Muscle layer of duodenum (tissue), 2 donors: ENCODE results near the gene PPT1.

Source experiments
- H3K27ac ChIP-seq: one replicate; pipeline ENCODE4 v1.7.0; 2013; ENCODE audit warnings: mild to moderate bottlenecking, low read length
- H3K27me3 ChIP-seq: one replicate; pipeline ENCODE4 v1.7.0; 2013; ENCODE audit warnings: low read depth, mild to moderate bottlenecking, control low read depth, low read length
- H3K36me3 ChIP-seq, 2 donors: one replicate each; pipeline ENCODE4 v1.7.0; 2013; ENCODE audit warnings: low read length in 2 of 2, control low read depth in 1 of 2, mild to moderate bottlenecking in 1 of 2; ENCODE audit not compliant: insufficient read depth in 2 of 2, control insufficient read depth in 1 of 2
- H3K4me1 ChIP-seq, 2 donors: one replicate each; pipeline ENCODE4 v1.7.0; 2013; ENCODE audit warnings: low read length in 2 of 2, mild to moderate bottlenecking in 2 of 2, control low read depth in 1 of 2, moderate library complexity in 1 of 2; ENCODE audit not compliant: insufficient read depth in 2 of 2, control insufficient read depth in 1 of 2
- H3K4me3 ChIP-seq, 2 donors: one replicate each; pipeline ENCODE4 v1.7.0; 2013; ENCODE audit warnings: low read length in 2 of 2, low read depth in 1 of 2, mild to moderate bottlenecking in 1 of 2
- H3K9me3 ChIP-seq, 2 donors: one replicate each; pipeline ENCODE4 v1.7.0; 2013; ENCODE audit warnings: low read length in 2 of 2, control low read depth in 1 of 2, mild to moderate bottlenecking in 1 of 2; ENCODE audit not compliant: control insufficient read depth in 1 of 2
- donor health status: healthy.

PPT1 gene

GRCh38 chr1:40096977-40097782 is at the start of gene PPT1:
Gene PPT1 (minus strand): TSS chr1:40097252. CDS start chr1:40097238, 14 bp downstream.
- H3K4me3 ChIP-seq: peak within 1 kb of the TSS; percentile 76 to 91
- no peak within 1 kb of the TSS for H3K27ac ChIP-seq
- no peaks in the 10 kb centered on the region for H3K9me3 ChIP-seq
- peaks cover 0 to 11% of the 10 kb centered on the region in 2 donors for H3K4me1 ChIP-seq
- H3K36me3 ChIP-seq: peaks cover under 1 to 1% of the 10 kb centered on the region in 2 donors
- no peaks in the 10 kb centered on the region for H3K27me3 ChIP-seq

- Histone ChIP-seq H3K9me3 (no peaks in the 10 kb centered on the region), H3K4me1 (no peaks in the 10 kb centered on the region), H3K27ac (no peak overlapping the region), H3K4me3 (no peak overlapping the region), H3K27me3 (no peaks in the 10 kb centered on the region), H3K36me3 (no peaks in the 10 kb centered on the region)
These were observed 47.0 kb upstream of the PPT1 start for GRCh38 chr1:40143891-40144575.

- Histone ChIP-seq H3K27ac (no peak overlapping the region), H3K36me3 (no peaks in the 10 kb centered on the region), H3K4me1 (no peaks in the 10 kb centered on the region), H3K4me3 (no peak overlapping the region), H3K27me3 (no peaks in the 10 kb centered on the region), H3K9me3 (no peaks in the 10 kb centered on the region)
These were observed 45.0 kb upstream of the PPT1 start for GRCh38 chr1:40141878-40142535.

- H3K4me1 ChIP-seq: no peaks in the 10 kb centered on the region
- no peaks in the 10 kb centered on the region for H3K36me3 ChIP-seq
- H3K27ac ChIP-seq: no peak overlapping the region
- no peak overlapping the region for H3K4me3 ChIP-seq
- H3K9me3 ChIP-seq: no peaks in the 10 kb centered on the region
- no peaks in the 10 kb centered on the region for H3K27me3 ChIP-seq
These were observed 43.3 kb upstream of the PPT1 start for GRCh38 chr1:40140211-40140973.

DNA sequence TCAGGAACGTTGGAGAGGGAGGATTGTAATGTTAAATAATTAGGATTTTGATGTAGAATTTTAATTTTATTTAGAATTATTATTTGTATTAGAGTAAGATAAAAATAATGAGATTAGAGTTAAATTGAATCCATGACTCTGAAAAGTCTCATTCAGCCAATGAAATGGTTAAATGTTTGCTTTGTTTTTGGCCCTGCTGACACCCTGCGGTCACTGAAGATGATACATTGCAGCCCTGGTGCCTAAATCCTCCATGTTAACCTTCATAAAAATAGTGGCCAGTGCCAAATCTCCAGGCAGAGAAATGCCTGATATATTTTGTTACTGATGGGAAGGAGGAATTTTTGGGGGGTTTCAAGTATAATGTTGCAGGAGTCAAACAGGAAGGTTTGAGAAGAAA is 36.8 kb upstream of the PPT1 start:
- Histone ChIP-seq H3K9me3 (peaks cover 0 to 4% of the 10 kb centered on the region in 2 donors), H3K4me1 (no peaks in the 10 kb centered on the region), H3K4me3 (no peak overlapping the region), H3K27me3 (peaks cover 4% of the 10 kb centered on the region), H3K36me3 (no peaks in the 10 kb centered on the region), H3K27ac (no peak overlapping the region)

DNA sequence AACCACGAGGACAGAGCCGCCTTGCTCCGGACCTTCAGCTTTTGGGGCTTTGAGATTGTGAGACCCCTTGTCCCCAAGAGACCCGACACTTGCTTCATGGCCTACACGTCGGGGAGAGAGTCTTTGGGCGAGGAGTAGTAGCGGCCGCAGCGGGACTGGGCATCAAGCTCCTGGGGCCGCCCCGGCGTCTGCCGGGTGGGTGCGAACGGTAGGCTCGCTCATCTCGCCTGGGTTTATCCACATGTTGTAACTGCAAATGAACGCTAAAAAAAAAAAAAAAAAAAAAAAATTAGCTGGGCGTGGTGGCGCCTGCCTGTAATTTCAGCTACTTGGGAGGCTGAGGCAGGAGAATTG is 36.2 kb upstream of the PPT1 start:
- Histone ChIP-seq H3K27ac (no peak overlapping the region), H3K4me1 (no peaks in the 10 kb centered on the region), H3K36me3 (no peaks in the 10 kb centered on the region), H3K9me3 (peaks cover 0 to 4% of the 10 kb centered on the region in 2 donors), H3K4me3 (no peak overlapping the region), H3K27me3 (peaks cover 4% of the 10 kb centered on the region)

- H3K9me3 ChIP-seq: peaks cover 0 to 4% of the 10 kb centered on the region in 2 donors
- H3K4me1 ChIP-seq: no peaks in the 10 kb centered on the region
- H3K27me3 ChIP-seq: peaks cover 4% of the 10 kb centered on the region
- H3K36me3 ChIP-seq: no peaks in the 10 kb centered on the region
- H3K27ac ChIP-seq: no peak overlapping the region
- peak overlapping the region in 1 of 2 donors; percentile 52 for H3K4me3 ChIP-seq
These were observed 35.6 kb upstream of the PPT1 start for GRCh38 chr1:40132383-40133311.

DNA sequence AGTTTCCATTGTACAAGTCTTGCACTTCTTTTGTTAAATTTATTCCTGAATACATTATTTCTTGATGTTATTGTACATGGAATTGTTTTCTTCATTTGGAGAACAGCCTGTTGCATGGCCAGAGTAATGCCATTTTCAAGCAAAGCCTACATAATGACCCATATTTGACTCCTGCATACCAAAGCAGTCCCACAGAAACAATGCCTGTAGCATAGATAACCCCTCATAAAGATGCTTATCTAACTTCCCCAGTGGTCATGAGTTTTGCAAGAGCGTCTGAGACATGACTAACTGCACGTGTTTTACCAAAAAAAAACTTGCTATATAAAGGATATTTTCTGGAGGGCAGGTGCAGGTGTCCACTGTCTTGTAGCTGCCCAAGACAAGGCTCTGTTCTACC is 33.8 kb upstream of the PPT1 start:
- Histone ChIP-seq H3K27me3 (peaks cover 4% of the 10 kb centered on the region), H3K36me3 (no peaks in the 10 kb centered on the region), H3K4me1 (no peaks in the 10 kb centered on the region), H3K4me3 (no peak overlapping the region), H3K27ac (no peak overlapping the region), H3K9me3 (peaks cover 0 to 4% of the 10 kb centered on the region in 2 donors)

DNA sequence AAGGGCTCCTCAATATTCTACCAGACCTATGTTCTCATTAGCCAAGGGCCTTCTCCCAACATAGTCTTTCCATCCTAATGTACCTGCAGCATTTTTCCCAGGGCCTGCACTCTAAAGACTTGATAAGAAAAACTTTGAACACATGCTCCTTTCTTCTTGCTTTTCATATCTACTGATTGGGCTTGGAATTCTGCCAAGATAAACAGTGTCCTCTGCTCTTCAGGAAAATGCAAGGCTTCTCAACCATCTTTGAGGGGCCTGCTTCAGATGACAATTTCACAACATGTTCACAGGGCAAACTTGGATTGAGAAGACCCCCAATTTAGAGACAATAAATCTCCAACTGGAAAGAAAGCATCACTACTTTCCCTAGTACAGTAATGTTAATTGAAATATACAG is 25.8 kb upstream of the PPT1 start:
- Histone ChIP-seq H3K27me3 (no peaks in the 10 kb centered on the region), H3K4me1 (no peaks in the 10 kb centered on the region), H3K9me3 (no peaks in the 10 kb centered on the region), H3K27ac (no peak overlapping the region), H3K4me3 (no peak overlapping the region), H3K36me3 (no peaks in the 10 kb centered on the region)

- Histone ChIP-seq H3K36me3 (no peaks in the 10 kb centered on the region), H3K9me3 (no peaks in the 10 kb centered on the region), H3K27ac (no peak overlapping the region), H3K27me3 (no peaks in the 10 kb centered on the region), H3K4me1 (no peaks in the 10 kb centered on the region), H3K4me3 (no peak overlapping the region)
These were observed 23.1 kb upstream of the PPT1 start for GRCh38 chr1:40120128-40120527.
